A549 (cell line): ENCODE measurements around the gene EIF2B5.

Source experiments
- CTCF ChIP-seq: fragments of >200 bp; sonication (Bioruptor Twin); formaldehyde crosslinking; IDR thresholded peaks from 3 replicates; pipeline ENCODE4 v1.5.1; 2016
- EP300 ChIP-seq, 2 experiments: fragments of >200 bp; sonication (Bioruptor Twin); formaldehyde crosslinking; IDR thresholded peaks; 2 replicates in 1 of 2; 3 replicates in 1 of 2; pipeline ENCODE4 v1.6.1; 2016 to 2017
- MYC ChIP-seq: IDR thresholded peaks from 2 replicates; pipeline ENCODE4 v1.6.1; 2012; ENCODE audit warnings: mild to moderate bottlenecking, inconsistent platforms, low read length, improper control_type of control experiment, borderline replicate concordance
- REST ChIP-seq: fragments of 200-600 bp; sonication (generic); IDR thresholded peaks from 2 replicates; pipeline ENCODE4 v1.6.1; 2016; ENCODE audit warnings: antibody characterized with exemption, mild to moderate bottlenecking, moderate library complexity

GRCh38 chr3:184085389-184085852, 49.7 kb upstream of the EIF2B5 start:
- TF ChIP-seq MYC (no peak), REST (no peak), CTCF (no peak), EP300 (IDR thresholded peaks at IDR 0.05) (no peak)
